A549 treated with Mapracorat at 1 μM for 4 hours (cell line): ENCODE results near the gene SLC17A1. TPM values are rescaled to one million over a fixed set of nuclear protein-coding genes. Genes with fewer than 3 reads are reported as not detected.

Experiments used
- total RNA-seq: library from RNA; stranded (reverse); fragments of 200-300 nt; extraction: Qiagen RNA extraction; gene quantifications from 5 replicates; pipeline ENCODE4 v1.2.3, GENCODE V29; 2022

The SLC17A1 gene, protein sequence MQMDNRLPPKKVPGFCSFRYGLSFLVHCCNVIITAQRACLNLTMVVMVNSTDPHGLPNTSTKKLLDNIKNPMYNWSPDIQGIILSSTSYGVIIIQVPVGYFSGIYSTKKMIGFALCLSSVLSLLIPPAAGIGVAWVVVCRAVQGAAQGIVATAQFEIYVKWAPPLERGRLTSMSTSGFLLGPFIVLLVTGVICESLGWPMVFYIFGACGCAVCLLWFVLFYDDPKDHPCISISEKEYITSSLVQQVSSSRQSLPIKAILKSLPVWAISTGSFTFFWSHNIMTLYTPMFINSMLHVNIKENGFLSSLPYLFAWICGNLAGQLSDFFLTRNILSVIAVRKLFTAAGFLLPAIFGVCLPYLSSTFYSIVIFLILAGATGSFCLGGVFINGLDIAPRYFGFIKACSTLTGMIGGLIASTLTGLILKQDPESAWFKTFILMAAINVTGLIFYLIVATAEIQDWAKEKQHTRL
- total RNA-seq: 0.09 to 0.16 TPM (median 0.12 TPM) in 4 of 5 replicates, not detected in the other

GRCh38 chr6:25831532-25832306 is at the start of gene SLC17A1:
Gene SLC17A1, minus strand, starts transcription at chr6:25832052. Its CDS starts 1,495 bp downstream, at chr6:25830557.

GRCh38 chr6:25874118-25874517 is 42.3 kb upstream of the SLC17A1 start, which contains the start of gene SLC17A3:
Gene SLC17A3, minus strand, starts transcription at chr6:25874243. Its CDS starts 5,856 bp downstream, at chr6:25868387.

DNA sequence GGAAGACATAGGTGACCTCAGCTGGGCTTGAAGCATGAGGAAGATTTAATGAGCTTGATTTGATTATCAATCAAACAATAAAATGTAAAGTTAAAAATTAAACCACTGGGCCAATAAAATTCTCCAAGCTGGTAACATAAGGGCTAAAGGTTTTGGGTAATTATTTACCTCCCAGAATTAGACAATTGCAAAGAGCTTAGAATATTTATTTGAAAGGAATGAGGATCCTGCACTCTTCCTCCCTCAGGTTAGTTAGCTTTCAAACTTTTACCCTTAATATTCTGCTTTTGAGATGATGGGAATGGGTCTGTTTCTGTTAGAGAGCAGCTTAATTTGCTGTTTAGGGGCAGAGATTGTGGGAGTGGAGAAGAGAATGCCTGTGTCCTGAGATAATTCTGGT is 77.3 kb downstream of the SLC17A1 start, which contains the start of gene SLC17A4:
Gene SLC17A4 (plus strand): TSS at position 208 of the 400 bp plus-strand sequence. CDS start 7,221 bp downstream, outside the sequence.

Other genes with a start within 250 kb of the SLC17A1 start
- gene SCGN, start 179.8 kb downstream of the SLC17A1 start, total RNA-seq: 0.12 to 0.37 TPM (median 0.31 TPM) in 4 of 5 replicates, not detected in the other
- gene SLC17A4, start 77.3 kb downstream of the SLC17A1 start, total RNA-seq: not detected in 5 replicates
- 0.82 to 1.1 TPM (median 0.93 TPM) in 5 replicates for gene SLC17A3, start 42.2 kb upstream of the SLC17A1 start, total RNA-seq
- gene SLC17A2, start 98.6 kb upstream of the SLC17A1 start, total RNA-seq: not detected in 5 replicates
- gene TRIM38, start 130.8 kb upstream of the SLC17A1 start, total RNA-seq: 1.6 to 2.1 TPM (median 1.7 TPM) in 5 replicates